Suprapubic skin (tissue), 4 donors: ENCODE results near the gene ARHGEF17. TPM values are rescaled to one million over a fixed set of nuclear protein-coding genes. Genes with fewer than 3 reads are reported as not detected.

Experiments
- DNase-seq, 2 donors: peaks; one replicate each; pipeline ENCODE4 v3.0.0-alpha.2; 2019; ENCODE audit warnings: low spot score in 2 of 2
- H3K27ac ChIP-seq: fragments of 200-600 bp; sonication (generic); one replicate; pipeline ENCODE4 v1.5.1; 2019
- H3K27me3 ChIP-seq: fragments of 200-600 bp; sonication (generic); one replicate; pipeline ENCODE4 v1.5.1; 2019
- H3K36me3 ChIP-seq: fragments of 200-600 bp; sonication (generic); one replicate; pipeline ENCODE4 v1.5.1; 2019
- H3K4me1 ChIP-seq: fragments of 200-600 bp; sonication (generic); one replicate; pipeline ENCODE4 v1.5.1; 2019
- H3K4me3 ChIP-seq: fragments of 200-600 bp; sonication (generic); one replicate; pipeline ENCODE4 v1.5.1; 2019; ENCODE audit warnings: mild to moderate bottlenecking
- H3K9me3 ChIP-seq: fragments of 200-600 bp; sonication (generic); one replicate; pipeline ENCODE4 v1.5.1; 2019
- CTCF ChIP-seq, 2 donors: fragments of 200-600 bp in 1 of 2; fragments of 450-650 bp in 1 of 2; sonication (generic) in 1 of 2; IDR thresholded peaks; one replicate each; pipeline ENCODE4 v1.5.1; 2016 to 2019; ENCODE audit warnings: antibody characterized with exemption in 2 of 2, mild to moderate bottlenecking in 1 of 2, moderate library complexity in 1 of 2
- EP300 ChIP-seq: sonication (generic); formaldehyde crosslinking; IDR thresholded peaks from one replicate; pipeline ENCODE4 v1.6.1; 2017; ENCODE audit warnings: antibody characterized with exemption
- POLR2A ChIP-seq, 2 donors: fragments of 450-650 bp; IDR thresholded peaks; one replicate each; pipeline ENCODE4 v1.6.1; 2017; ENCODE audit warnings: antibody characterized with exemption in 2 of 2, mild to moderate bottlenecking in 2 of 2, moderate library complexity in 2 of 2
- POLR2AphosphoS5 ChIP-seq, 3 donors: sonication (generic); formaldehyde crosslinking; IDR thresholded peaks; one replicate each; pipeline ENCODE4 v1.6.1; 2017; ENCODE audit warnings: antibody characterized with exemption in 3 of 3
- WGBS: methylation state at CpG from one replicate; pipeline ENCODE4 v1.1.5; 2018; 5-methylcytosine and 5-hydroxymethylcytosine counted together
- total RNA-seq, 4 donors: library from RNA; depleted of rRNA; stranded (reverse); fragments of >200 nt; gene quantifications; one replicate each; pipeline ENCODE4 v1.1.0, GENCODE V29; 2016

Gene ARHGEF17
- total RNA-seq, 4 donors from 2014 or later = 8.3 to 25.0 (median 9.7) TPM

- Histone ChIP-seq H3K27me3 (peaks cover 5% of the 10 kb centered on the region), H3K4me3 (no peak overlapping the region), H3K4me1 (peaks cover 36% of the 10 kb centered on the region), H3K36me3 (no peaks in the 10 kb centered on the region), H3K9me3 (no peaks in the 10 kb centered on the region), H3K27ac (no peak overlapping the region)
- TF ChIP-seq POLR2A (IDR thresholded peaks at IDR 0.05) (no peak), EP300 (peak; percentile 49)
- DNase-seq = no peak
- 66% methylated on average over 4 of the region's 4 CpGs for WGBS
Observed at GRCh38 chr11:73338279-73338678, 30.2 kb downstream of the ARHGEF17 start.

GRCh38 chr11:73340164-73340563 is 32.1 kb downstream of the ARHGEF17 start:
- no peaks in the 10 kb centered on the region for H3K9me3 ChIP-seq
- H3K4me1 ChIP-seq = peaks cover 28% of the 10 kb centered on the region
- no peak overlapping the region for H3K4me3 ChIP-seq
- no peak for DNase-seq
- 51% methylated on average over 3 of the region's 3 CpGs for WGBS
- no peak overlapping the region for H3K27ac ChIP-seq
- H3K27me3 ChIP-seq = peaks cover 5% of the 10 kb centered on the region
- TF ChIP-seq EP300 (no peak), POLR2AphosphoS5 (IDR thresholded peaks at IDR 0.05) (no peak), POLR2A (IDR thresholded peaks at IDR 0.05) (no peak), CTCF (IDR thresholded peaks at IDR 0.05) (no peak)
- no peaks in the 10 kb centered on the region for H3K36me3 ChIP-seq

GRCh38 chr11:73342633-73343032 is 34.6 kb downstream of the ARHGEF17 start:
- Histone ChIP-seq H3K27me3 (peaks cover 5% of the 10 kb centered on the region), H3K9me3 (no peaks in the 10 kb centered on the region), H3K27ac (no peak overlapping the region), H3K36me3 (no peaks in the 10 kb centered on the region), H3K4me3 (peak overlapping the region; percentile 46), H3K4me1 (peaks cover 23% of the 10 kb centered on the region)
- DNase-seq = no peak
- 11% methylated on average over 10 of the region's 54 CpGs for WGBS
- no peak for TF ChIP-seq POLR2AphosphoS5 (IDR thresholded peaks at IDR 0.05)
- TF ChIP-seq CTCF (IDR thresholded peaks at IDR 0.05) = no peak
- no peak for TF ChIP-seq EP300
- no peak for TF ChIP-seq POLR2A (IDR thresholded peaks at IDR 0.05)

- H3K27me3 ChIP-seq = peaks cover 5% of the 10 kb centered on the region
- no peaks in the 10 kb centered on the region for H3K9me3 ChIP-seq
- no peak overlapping the region for H3K27ac ChIP-seq
- no peak for DNase-seq
- TF ChIP-seq CTCF (IDR thresholded peaks at IDR 0.05) (no peak), POLR2AphosphoS5 (IDR thresholded peaks at IDR 0.05) (no peak), POLR2A (IDR thresholded peaks at IDR 0.05) (no peak), EP300 (no peak)
- H3K4me1 ChIP-seq = peaks cover 23% of the 10 kb centered on the region
- peak overlapping the region; percentile 46 for H3K4me3 ChIP-seq
- 91% methylated on average over 9 of the region's 40 CpGs for WGBS
- H3K36me3 ChIP-seq = peaks cover 2% of the 10 kb centered on the region
Observed at GRCh38 chr11:73343076-73343873, 35.2 kb downstream of the ARHGEF17 start.

- Histone ChIP-seq H3K4me1 (peaks cover 23% of the 10 kb centered on the region), H3K36me3 (peaks cover 3% of the 10 kb centered on the region), H3K9me3 (no peaks in the 10 kb centered on the region), H3K27me3 (peaks cover 5% of the 10 kb centered on the region), H3K4me3 (no peak overlapping the region), H3K27ac (no peak overlapping the region)
- TF ChIP-seq POLR2A (IDR thresholded peaks at IDR 0.05) = no peak
- no peak for TF ChIP-seq CTCF (IDR thresholded peaks at IDR 0.05)
- no peak for TF ChIP-seq EP300
- TF ChIP-seq POLR2AphosphoS5 (IDR thresholded peaks at IDR 0.05) = no peak
- DNase-seq = no peak
- 68% methylated on average over 14 of the region's 20 CpGs for WGBS
Observed at GRCh38 chr11:73344191-73344607, 36.1 kb downstream of the ARHGEF17 start.
